Astrocyte (in vitro differentiated cells and primary cell): Measurements from ENCODE around the gene ICA1.

Source experiments
- CTCF ChIP-seq: IDR thresholded peaks from 2 replicates; pipeline ENCODE4 v1.5.1; 2011; ENCODE audit warnings: low read depth, mild to moderate bottlenecking, inconsistent platforms, low read length, moderate library complexity; ENCODE audit not compliant: insufficient read depth
- EZH2 ChIP-seq: IDR thresholded peaks from 2 replicates; pipeline ENCODE4 v1.6.1; 2012; ENCODE audit warnings: mild to moderate bottlenecking, low read length, inconsistent platforms; ENCODE audit not compliant: insufficient read depth

GRCh38 chr7:8152489-8153192, 109.3 kb downstream of the ICA1 start:
- TF ChIP-seq CTCF (no peak), EZH2 (no peak)
